GM19395 (cell line): ENCODE results near the gene FUNDC1.
A peak's percentile ranks its signal among the peaks of the same experiment; 100 is the strongest.
"Not testable (repeated sequence)": the region's sequence is repeated elsewhere in the genome, so short reads cannot be mapped to it uniquely, and the experiment has no call there.

Experiments
- ATAC-seq: cut with Tn5 transposase; IDR thresholded peaks from one replicate; pipeline ENCODE4 v1.9.1; 2021; ENCODE audit warnings: mild to moderate bottlenecking, moderate library complexity; ENCODE audit not compliant: unreplicated experiment

Gene FUNDC1

GRCh38 chrX:44542567-44543325 lies at the start of gene FUNDC1:
Gene FUNDC1 (minus strand): TSS chrX:44542859. CDS start chrX:44542832, 27 bp downstream.
- ATAC-seq, result peak; percentile 99

GRCh38 chrX:44585866-44586265 lies 43.2 kb upstream of the FUNDC1 start:
- no peak for ATAC-seq

GRCh38 chrX:44580466-44580865 lies 37.8 kb upstream of the FUNDC1 start:
- ATAC-seq, result no peak

GRCh38 chrX:44572340-44572938 lies 29.8 kb upstream of the FUNDC1 start:
- no peak for ATAC-seq

GRCh38 chrX:44570522-44570921 lies 27.9 kb upstream of the FUNDC1 start:
- ATAC-seq, result no peak

GRCh38 chrX:44569122-44569521 lies 26.5 kb upstream of the FUNDC1 start:
- no peak for ATAC-seq

GRCh38 chrX:44568196-44568595 lies 25.5 kb upstream of the FUNDC1 start:
- ATAC-seq, result no peak

- not testable (repeated sequence) for ATAC-seq
These were observed 19.2 kb upstream of the FUNDC1 start for GRCh38 chrX:44561896-44562295.

GRCh38 chrX:44550563-44550962 lies 7.9 kb upstream of the FUNDC1 start:
- no peak for ATAC-seq

- not testable (repeated sequence) for ATAC-seq
These were observed 2.8 kb upstream of the FUNDC1 start for GRCh38 chrX:44545454-44545853.

GRCh38 chrX:44544036-44544435 lies 1.4 kb upstream of the FUNDC1 start:
- ATAC-seq, result no peak

- ATAC-seq, result no peak
These were observed 6.5 kb downstream of the FUNDC1 start for GRCh38 chrX:44536198-44536597.

GRCh38 chrX:44529310-44529709 lies 13.3 kb downstream of the FUNDC1 start:
- ATAC-seq, result no peak

- ATAC-seq, result no peak
These were observed 28.4 kb downstream of the FUNDC1 start for GRCh38 chrX:44514272-44514671.

GRCh38 chrX:44507292-44507691 lies 35.4 kb downstream of the FUNDC1 start:
- ATAC-seq, result no peak

- no peak for ATAC-seq
These were observed 36.0 kb downstream of the FUNDC1 start for GRCh38 chrX:44506678-44507077.

GRCh38 chrX:44503560-44503959 lies 39.1 kb downstream of the FUNDC1 start:
- ATAC-seq, result no peak

GRCh38 chrX:44495091-44495490 lies 47.6 kb downstream of the FUNDC1 start:
- ATAC-seq, result no peak

- no peak for ATAC-seq
These were observed 48.3 kb downstream of the FUNDC1 start for GRCh38 chrX:44494357-44494756.

- no peak for ATAC-seq
These were observed 53.1 kb downstream of the FUNDC1 start for GRCh38 chrX:44489515-44489914.

GRCh38 chrX:44484607-44485146 lies 58.0 kb downstream of the FUNDC1 start:
- no peak for ATAC-seq

- ATAC-seq, result no peak
These were observed 58.6 kb downstream of the FUNDC1 start for GRCh38 chrX:44483965-44484606.
